Neutrophil (primary cell): ENCODE measurements around the gene OR51Q1.

Source experiments
- H3K27ac ChIP-seq: fragments of 200-600 bp; sonication (generic); 2 replicates; pipeline ENCODE4 v1.5.1; 2016; ENCODE audit warnings: mild to moderate bottlenecking, moderate library complexity
- H3K27me3 ChIP-seq: fragments of 200-600 bp; sonication (generic); 2 replicates; pipeline ENCODE4 v1.6.0; 2016; ENCODE audit warnings: mild to moderate bottlenecking
- H3K36me3 ChIP-seq: fragments of 200-600 bp; sonication (generic); 2 replicates; pipeline ENCODE4 v1.5.1; 2017
- H3K4me1 ChIP-seq, 2 experiments: fragments of 200-600 bp in 1 of 2; sonication (generic) in 1 of 2; 1 replicate in 1 of 2; 2 replicates in 1 of 2; pipeline versions ENCODE4 v1.5.1 to v1.6.1; 2013 to 2016; ENCODE audit warnings: low read depth in 1 of 2, low read length in 1 of 2, mild to moderate bottlenecking in 1 of 2, moderate library complexity in 1 of 2; ENCODE audit not compliant: control insufficient read depth in 1 of 2, insufficient read depth in 1 of 2
- H3K4me3 ChIP-seq, 2 experiments: fragments of 200-600 bp in 1 of 2; sonication (generic) in 1 of 2; 1 replicate in 1 of 2; 2 replicates in 1 of 2; pipeline ENCODE4 v1.5.1; 2013 to 2016; ENCODE audit warnings: low read depth in 1 of 2, low read length in 1 of 2, mild to moderate bottlenecking in 1 of 2, moderate library complexity in 1 of 2
- H3K9me3 ChIP-seq: fragments of 200-600 bp; sonication (generic); 2 replicates; pipeline ENCODE4 v1.5.1; 2016
- CTCF ChIP-seq: fragments of 200-600 bp; sonication (generic); IDR thresholded peaks from 2 replicates; pipeline ENCODE4 v1.5.1; 2016; ENCODE audit warnings: antibody characterized with exemption

The OR51Q1 gene

DNA sequence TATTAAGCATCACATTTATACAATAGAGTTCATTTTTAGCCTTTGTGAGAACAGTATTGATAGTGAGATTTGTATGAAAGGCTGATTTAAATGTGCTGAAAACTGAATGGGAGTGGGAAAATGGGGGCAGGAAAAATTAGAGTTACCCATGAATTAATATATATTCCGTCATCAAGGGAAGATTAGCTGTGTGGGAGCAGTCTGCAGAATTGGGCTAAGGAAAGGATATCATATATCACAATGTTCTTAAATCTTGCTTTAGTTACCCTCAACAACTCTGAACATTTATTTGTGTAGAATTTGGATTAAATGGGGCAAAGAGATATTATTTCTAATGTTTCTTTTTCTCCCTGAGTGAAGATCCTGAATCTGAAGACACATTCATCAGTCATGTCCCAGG lies at the start of gene OR51Q1:
OR51Q1 (plus strand) TSS at position 301 of the 400 bp plus-strand sequence; CDS start at position 391, 90 bp downstream.
- H3K36me3 ChIP-seq = no peaks in the 10 kb centered on the region
- TF ChIP-seq CTCF = no peak
- H3K9me3 ChIP-seq = no peaks in the 10 kb centered on the region
- no peaks in the 10 kb centered on the region for H3K27me3 ChIP-seq
- H3K4me3 ChIP-seq = no peak within 1 kb of the TSS
- H3K27ac ChIP-seq = no peak within 1 kb of the TSS
- H3K4me1 ChIP-seq = no peaks in the 10 kb centered on the region

DNA sequence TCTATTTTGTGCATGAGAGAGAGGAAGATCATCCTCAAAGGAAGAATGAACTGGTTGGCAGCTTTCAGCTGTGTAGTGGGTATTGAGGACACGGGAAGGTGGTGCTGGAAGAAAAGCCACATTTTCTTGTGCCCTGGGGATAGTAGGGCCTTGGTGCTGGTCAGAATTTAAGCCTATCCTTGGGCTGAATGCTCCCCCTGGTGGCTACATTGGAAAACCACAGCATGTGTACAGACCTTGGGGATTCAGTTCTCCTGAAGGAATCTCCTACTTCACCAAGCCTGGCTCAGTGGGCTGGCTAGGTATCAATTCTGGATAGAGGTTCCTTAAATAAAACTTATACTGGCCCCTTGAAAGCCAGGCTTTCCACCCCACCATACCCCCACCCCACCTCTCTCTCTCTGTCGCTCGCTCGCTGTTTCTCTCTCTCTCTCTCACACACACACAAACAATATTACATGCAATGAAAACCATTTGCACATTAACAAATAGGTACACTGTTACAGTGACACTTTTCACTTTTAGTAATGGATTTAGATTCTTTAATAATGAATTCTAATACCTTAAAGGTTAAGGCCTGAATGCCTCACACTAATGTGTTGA lies 41.1 kb upstream of the OR51Q1 start:
- no peaks in the 10 kb centered on the region for H3K4me1 ChIP-seq
- TF ChIP-seq CTCF = no peak
- no peak overlapping the region for H3K27ac ChIP-seq
- no peaks in the 10 kb centered on the region for H3K36me3 ChIP-seq
- no peaks in the 10 kb centered on the region for H3K27me3 ChIP-seq
- no peaks in the 10 kb centered on the region for H3K9me3 ChIP-seq
- no peak overlapping the region for H3K4me3 ChIP-seq

DNA sequence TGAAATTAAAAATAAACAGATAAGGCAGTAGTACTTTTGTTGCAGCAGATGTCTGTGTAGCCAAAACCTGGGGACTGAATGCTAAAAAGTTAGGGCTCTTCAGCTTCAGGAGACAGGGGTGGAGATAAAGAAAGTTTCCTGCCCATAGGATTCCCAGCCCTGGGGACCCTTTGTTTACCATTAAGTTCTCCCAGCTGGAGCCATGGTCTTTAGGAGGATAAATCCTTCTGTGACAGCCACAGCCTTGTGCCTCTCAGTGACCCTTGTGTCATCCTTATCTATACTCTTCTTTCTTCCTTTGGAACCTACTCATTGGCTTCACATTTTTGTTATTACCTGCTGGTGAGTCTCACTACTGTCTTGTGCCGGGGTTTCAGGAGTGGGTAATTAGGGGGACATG lies 38.3 kb upstream of the OR51Q1 start, which contains the start of gene OR51M1:
OR51M1 (plus strand) TSS at position 237 of the 400 bp plus-strand sequence. CDS start 5,587 bp downstream, outside the sequence.
- TF ChIP-seq CTCF = no peak
- H3K4me1 ChIP-seq = no peaks in the 10 kb centered on the region

DNA sequence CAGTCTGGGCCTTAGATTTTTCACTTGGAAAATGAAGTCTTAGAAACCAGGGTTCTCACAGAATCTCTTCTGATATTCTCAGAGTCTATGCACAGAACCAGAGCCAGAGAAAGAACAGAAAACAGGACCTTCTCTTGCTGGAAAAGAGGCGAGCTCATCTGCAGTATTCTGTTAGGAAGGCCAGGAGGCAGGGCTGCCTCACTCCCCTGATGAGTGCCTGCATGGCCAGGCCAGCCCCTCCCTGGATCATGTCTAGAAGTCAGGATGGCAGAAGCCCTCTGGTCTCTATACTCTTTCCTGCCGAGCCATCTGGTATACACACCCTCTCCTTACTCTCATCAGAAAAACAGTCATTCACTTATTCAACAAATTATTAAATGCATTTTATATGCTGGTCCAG lies 37.6 kb upstream of the OR51Q1 start:
- no peaks in the 10 kb centered on the region for H3K27me3 ChIP-seq
- H3K4me1 ChIP-seq = no peaks in the 10 kb centered on the region
- H3K9me3 ChIP-seq = no peaks in the 10 kb centered on the region
- no peak for TF ChIP-seq CTCF
- no peak overlapping the region for H3K27ac ChIP-seq
- no peak overlapping the region for H3K4me3 ChIP-seq
- no peaks in the 10 kb centered on the region for H3K36me3 ChIP-seq

More for the DNA sequence above, 38.3 kb upstream of the OR51Q1 start, which contains the start of gene OR51M1:
- Histone ChIP-seq H3K27ac (no peak within 1 kb of the TSS), H3K36me3 (no peaks in the 10 kb centered on the region), H3K4me3 (no peak within 1 kb of the TSS), H3K9me3 (no peaks in the 10 kb centered on the region), H3K27me3 (no peaks in the 10 kb centered on the region)

GRCh38 chr11:5390210-5390609 lies 31.7 kb upstream of the OR51Q1 start:
- no peaks in the 10 kb centered on the region for H3K27me3 ChIP-seq
- TF ChIP-seq CTCF = no peak
- H3K4me1 ChIP-seq = no peaks in the 10 kb centered on the region
- H3K4me3 ChIP-seq = no peak overlapping the region
- H3K36me3 ChIP-seq = no peaks in the 10 kb centered on the region
- no peak overlapping the region for H3K27ac ChIP-seq
- H3K9me3 ChIP-seq = no peaks in the 10 kb centered on the region
